ENCODE measurements around the gene SPPL2B. TPM values are rescaled to one million over a fixed set of nuclear protein-coding genes. Genes with fewer than 3 reads are reported as not detected.

The SPPL2B gene
- total and polyA plus RNA-seq, 9 of the 15 experiments (the other 6 are each of a cell fraction or from before 2014, with no cell fraction given): 0.20 to 81.2 (median 15.1) TPM

GRCh38 chr19:2331601-2332246 lies 3.2 kb downstream of the SPPL2B start:
- peaks cover 89% of the 10 kb centered on the region for H3K79me2 ChIP-seq (ENCODE audit: control insufficient read depth, insufficient read depth, low read length)
- H3K4me1 ChIP-seq (replicated peaks in 1 of 2; ENCODE audit: control insufficient read depth in 2 of 2, insufficient read depth in 2 of 2, low read length in 2 of 2): peaks cover 28 to 71% of the 10 kb centered on the region in 2 experiments; a peak in 4 of 5 replicates
- no peak overlapping the region for H2AFZ ChIP-seq (ENCODE audit: low read depth, low read length)
- no peak for DNase-seq (ENCODE audit: extremely low read depth in 1 of 4, low spot score in 3 of 4)
- TF ChIP-seq ZBTB40 (IDR thresholded peaks at IDR 0.05) (peak; percentile 92), ZBTB40 (CRISPR knock-in tag; IDR thresholded peaks at IDR 0.05) (peak; percentile 78), HNRNPLL (IDR thresholded peaks at IDR 0.05; ENCODE audit: low read depth, low read length, poor library complexity, severe bottlenecking) (no peak), NCOA1 (IDR thresholded peaks at IDR 0.05; ENCODE audit: low read depth) (no peak), RBM17 (IDR thresholded peaks at IDR 0.05; ENCODE audit: borderline replicate concordance, low read depth, low read length) (no peak), NFIC (IDR thresholded peaks at IDR 0.05) (peak; percentile 68)
- H3K4me2 ChIP-seq (ENCODE audit: insufficient read depth, low read length): no peak overlapping the region
- H3K27ac ChIP-seq (ENCODE audit: extremely low read depth, low read depth, low read length): no peak overlapping the region; the same call in 2 of the 3 replicates
- peaks cover 30% of the 10 kb centered on the region for H3K36me3 ChIP-seq (ENCODE audit: control insufficient read depth, insufficient read depth, low read length)
- H3K27me3 ChIP-seq (ENCODE audit: control insufficient read depth in 2 of 2, insufficient read depth in 2 of 2, low read length in 2 of 2): no peaks in the 10 kb centered on the region
- BruUV-seq (replicated peaks): no TSS peak
- in situ Hi-C loops (cut with MboI): no loop called here
- H3K9me3 ChIP-seq (replicated peaks; ENCODE audit: control insufficient read depth, insufficient read depth, low read depth, low read length): peaks cover 2% of the 10 kb centered on the region
- intact Hi-C loops (cut with micrococcal nuclease): no loop called here
- no peak for ATAC-seq
- H3K9ac ChIP-seq (ENCODE audit: insufficient read depth in 1 of 2, low read depth in 2 of 2, low read length in 2 of 2): peak overlapping the region; percentile 25 to 28; a peak in 2 of 4 replicates
- H4K20me1 ChIP-seq (replicated peaks; ENCODE audit: control insufficient read depth, insufficient read depth, low read length): no peaks in the 10 kb centered on the region
- ChIA-PET POLR2A (interaction anchor here (0.7 to 1.2 kb wide), 5 partner anchors 14 to 1257 kb away, joined by 3 read pairs; no protein-coding TSS in a partner anchor), CTCF (ENCODE audit: low intra/inter-chr PET ratio) (interaction anchor here (0.6 kb wide), 1 partner anchor 12 kb away, joined by 4 read pairs; no protein-coding TSS in a partner anchor)
- H3K9me1 ChIP-seq (ENCODE audit: control insufficient read depth, insufficient read depth, low read length): no peaks in the 10 kb centered on the region
- peak; percentile 15 for FAIRE-seq
- WGBS (ENCODE audit: insufficient coverage, low coverage, missing lambda C conversion rate): 83% methylated on average over 9 of the region's 12 CpGs
- no peak overlapping the region for H3K4me3 ChIP-seq

All from K562 (cell line).